ENCODE data around the gene ADARB1.

The ADARB1 gene

DNA sequence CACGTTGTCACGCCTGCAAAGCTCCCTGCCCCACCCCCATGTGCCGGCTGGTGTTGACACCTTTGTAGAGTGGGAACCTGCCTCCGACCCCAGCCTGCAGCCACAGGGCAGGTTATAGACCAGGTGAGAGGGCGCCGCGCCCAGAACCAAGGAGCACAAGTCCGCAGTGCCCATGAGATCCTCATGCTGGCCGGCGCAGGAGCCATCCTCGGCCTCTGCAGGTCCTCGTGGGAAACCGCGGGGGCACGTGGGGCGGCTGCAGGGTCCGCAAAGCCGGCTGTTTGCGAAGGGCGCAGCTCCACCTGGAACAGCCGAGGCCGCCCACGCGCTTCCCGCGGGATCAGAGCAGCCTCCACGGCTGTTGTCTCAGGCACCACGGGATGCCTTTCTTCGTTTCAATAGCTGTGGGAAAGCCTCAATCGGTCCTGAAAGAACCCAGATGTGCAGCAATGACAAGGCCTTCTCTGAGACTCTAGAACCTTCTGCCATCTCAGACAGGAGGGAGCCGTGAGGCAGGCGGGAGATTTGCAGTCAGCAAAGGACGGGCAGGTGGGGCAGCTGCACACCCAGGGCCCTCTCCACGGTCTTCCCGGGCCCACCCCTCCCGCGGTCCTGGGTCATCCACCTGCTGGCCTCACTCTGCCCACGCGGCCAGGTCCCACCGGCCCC is 183.4 kb downstream of the ADARB1 start:
- Histone ChIP-seq H3K23ac (ENCODE audit: low read length in 2 of 2) (no peak overlapping the region), H2BK5ac (ENCODE audit: low read depth, low read length, poor library complexity, severe bottlenecking) (no peak overlapping the region), H3K9ac (ENCODE audit: low read length) (no peak overlapping the region), H4K8ac (ENCODE audit: low read length) (no peak overlapping the region), H3K4me1 (ENCODE audit: control insufficient read depth, insufficient read depth, low read depth, low read length) (peaks cover 32% of the 10 kb centered on the region), H3K4ac (ENCODE audit: low read depth in 1 of 2, low read length in 2 of 2) (no peak overlapping the region), H3K36me3 (ENCODE audit: control insufficient read depth in 1 of 2, insufficient read depth in 2 of 2, low read depth in 1 of 2, low read length in 2 of 2) (peaks cover 10% of the 10 kb centered on the region in 2 experiments), H4K91ac (ENCODE audit: low read length) (no peak overlapping the region), H2BK12ac (ENCODE audit: low read length in 2 of 2) (no peak overlapping the region), H3K4me2 (ENCODE audit: low read length, poor library complexity, severe bottlenecking) (peak overlapping the region; percentile 35), H2AFZ (ENCODE audit: low read depth, low read length) (no peak overlapping the region), H2BK120ac (ENCODE audit: low read depth, low read length) (no peak overlapping the region), H2BK15ac (ENCODE audit: low read depth, poor library complexity, severe bottlenecking) (no peak overlapping the region), H3K4me3 (ENCODE audit: insufficient read depth in 1 of 2, low read depth in 1 of 2, low read length in 2 of 2) (no peak overlapping the region), H3K27me3 (ENCODE audit: control insufficient read depth in 1 of 2, insufficient read depth in 1 of 2, low read length in 2 of 2) (peaks cover 0 to 69% of the 10 kb centered on the region in 2 experiments), H3K79me1 (replicated peaks; ENCODE audit: low read length, poor library complexity, severe bottlenecking) (no peaks in the 10 kb centered on the region), H3K27ac (ENCODE audit: low read length, poor library complexity, severe bottlenecking) (no peak overlapping the region), H3K18ac (ENCODE audit: low read depth in 1 of 2, low read length in 2 of 2) (no peak overlapping the region), H2AK5ac (ENCODE audit: low read length, severe bottlenecking) (no peak overlapping the region), H3K14ac (ENCODE audit: low read length in 2 of 2) (peak overlapping the region in 1 of 2 experiments; percentile 16), H3K9me3 (ENCODE audit: control insufficient read depth, low read length) (no peaks in the 10 kb centered on the region)
- DNase-seq: no peak
- 85% methylated on average over 37 of the region's 40 CpGs for WGBS

- Histone ChIP-seq H4K8ac (ENCODE audit: low read length) (no peak overlapping the region), H3K18ac (ENCODE audit: low read depth in 1 of 2, low read length in 2 of 2) (no peak overlapping the region), H3K36me3 (ENCODE audit: control insufficient read depth in 1 of 2, insufficient read depth in 2 of 2, low read depth in 1 of 2, low read length in 2 of 2) (peaks cover 17% of the 10 kb centered on the region in 2 experiments), H3K14ac (ENCODE audit: low read length in 2 of 2) (no peak overlapping the region), H3K27me3 (ENCODE audit: control insufficient read depth in 1 of 2, insufficient read depth in 1 of 2, low read length in 2 of 2) (peaks cover 0 to 63% of the 10 kb centered on the region in 2 experiments), H3K4me3 (ENCODE audit: insufficient read depth in 1 of 2, low read depth in 1 of 2, low read length in 2 of 2) (peak overlapping the region in 1 of 2 experiments; percentile 26), H3K4ac (ENCODE audit: low read depth in 1 of 2, low read length in 2 of 2) (no peak overlapping the region), H2BK15ac (ENCODE audit: low read depth, poor library complexity, severe bottlenecking) (no peak overlapping the region), H3K23ac (ENCODE audit: low read length in 2 of 2) (no peak overlapping the region), H2AFZ (ENCODE audit: low read depth, low read length) (no peak overlapping the region), H3K9ac (ENCODE audit: low read length) (no peak overlapping the region), H2BK120ac (ENCODE audit: low read depth, low read length) (no peak overlapping the region), H3K4me1 (ENCODE audit: control insufficient read depth, insufficient read depth, low read depth, low read length) (peaks cover 25% of the 10 kb centered on the region), H3K9me3 (ENCODE audit: control insufficient read depth, low read length) (no peaks in the 10 kb centered on the region), H2AK5ac (ENCODE audit: low read length, severe bottlenecking) (no peak overlapping the region), H3K4me2 (ENCODE audit: low read length, poor library complexity, severe bottlenecking) (peak overlapping the region; percentile 35), H3K79me1 (replicated peaks; ENCODE audit: low read length, poor library complexity, severe bottlenecking) (no peaks in the 10 kb centered on the region), H3K27ac (ENCODE audit: low read length, poor library complexity, severe bottlenecking) (no peak overlapping the region), H4K91ac (ENCODE audit: low read length) (no peak overlapping the region), H2BK5ac (ENCODE audit: low read depth, low read length, poor library complexity, severe bottlenecking) (no peak overlapping the region), H2BK12ac (ENCODE audit: low read length in 2 of 2) (no peak overlapping the region)
- DNase-seq: no peak
- whole genome bisulfite sequencing: 91% methylated on average over 19 of the region's 19 CpGs
Measured at GRCh38 chr21:45258466-45258865, 184.1 kb downstream of the ADARB1 start.

GRCh38 chr21:45259206-45259840 is 184.9 kb downstream of the ADARB1 start:
- H2BK120ac ChIP-seq (ENCODE audit: low read depth, low read length): no peak overlapping the region
- no peak overlapping the region for H3K9ac ChIP-seq (ENCODE audit: low read length)
- no peak overlapping the region for H3K4me2 ChIP-seq (ENCODE audit: low read length, poor library complexity, severe bottlenecking)
- H3K27me3 ChIP-seq (ENCODE audit: control insufficient read depth in 1 of 2, insufficient read depth in 1 of 2, low read length in 2 of 2): peaks cover 0 to 58% of the 10 kb centered on the region in 2 experiments
- no peak overlapping the region for H2AK5ac ChIP-seq (ENCODE audit: low read length, severe bottlenecking)
- H3K14ac ChIP-seq (ENCODE audit: low read length in 2 of 2): no peak overlapping the region
- peaks cover 23% of the 10 kb centered on the region for H3K4me1 ChIP-seq (ENCODE audit: control insufficient read depth, insufficient read depth, low read depth, low read length)
- no peak for DNase-seq
- peaks cover 24 to 26% of the 10 kb centered on the region in 2 experiments for H3K36me3 ChIP-seq (ENCODE audit: control insufficient read depth in 1 of 2, insufficient read depth in 2 of 2, low read depth in 1 of 2, low read length in 2 of 2)
- no peak overlapping the region for H3K18ac ChIP-seq (ENCODE audit: low read depth in 1 of 2, low read length in 2 of 2)
- 86% methylated on average over 11 of the region's 17 CpGs for WGBS
- H3K4me3 ChIP-seq (ENCODE audit: insufficient read depth in 1 of 2, low read depth in 1 of 2, low read length in 2 of 2): no peak overlapping the region
- no peak overlapping the region for H2AFZ ChIP-seq (ENCODE audit: low read depth, low read length)
- H3K23ac ChIP-seq (ENCODE audit: low read length in 2 of 2): no peak overlapping the region
- H3K9me3 ChIP-seq (ENCODE audit: control insufficient read depth, low read length): no peaks in the 10 kb centered on the region
- H3K79me1 ChIP-seq (replicated peaks; ENCODE audit: low read length, poor library complexity, severe bottlenecking): peaks cover 3% of the 10 kb centered on the region
- no peak overlapping the region for H4K91ac ChIP-seq (ENCODE audit: low read length)
- no peak overlapping the region for H3K27ac ChIP-seq (ENCODE audit: low read length, poor library complexity, severe bottlenecking)
- no peak overlapping the region for H2BK15ac ChIP-seq (ENCODE audit: low read depth, poor library complexity, severe bottlenecking)
- no peak overlapping the region for H4K8ac ChIP-seq (ENCODE audit: low read length)
- H3K4ac ChIP-seq (ENCODE audit: low read depth in 1 of 2, low read length in 2 of 2): no peak overlapping the region
- H2BK5ac ChIP-seq (ENCODE audit: low read depth, low read length, poor library complexity, severe bottlenecking): no peak overlapping the region
- H2BK12ac ChIP-seq (ENCODE audit: low read length in 2 of 2): no peak overlapping the region

- Histone ChIP-seq H3K23ac (ENCODE audit: low read length in 2 of 2) (no peak overlapping the region), H2BK5ac (ENCODE audit: low read depth, low read length, poor library complexity, severe bottlenecking) (no peak overlapping the region), H2AK5ac (ENCODE audit: low read length, severe bottlenecking) (no peak overlapping the region), H3K27ac (ENCODE audit: low read length, poor library complexity, severe bottlenecking) (no peak overlapping the region), H3K4me1 (ENCODE audit: control insufficient read depth, insufficient read depth, low read depth, low read length) (peaks cover 23% of the 10 kb centered on the region), H2BK15ac (ENCODE audit: low read depth, poor library complexity, severe bottlenecking) (no peak overlapping the region), H3K79me1 (replicated peaks; ENCODE audit: low read length, poor library complexity, severe bottlenecking) (peaks cover 8% of the 10 kb centered on the region), H3K14ac (ENCODE audit: low read length in 2 of 2) (no peak overlapping the region), H2AFZ (ENCODE audit: low read depth, low read length) (no peak overlapping the region), H3K9ac (ENCODE audit: low read length) (no peak overlapping the region), H3K4ac (ENCODE audit: low read depth in 1 of 2, low read length in 2 of 2) (no peak overlapping the region), H3K9me3 (ENCODE audit: control insufficient read depth, low read length) (no peaks in the 10 kb centered on the region), H4K91ac (ENCODE audit: low read length) (no peak overlapping the region), H3K4me3 (ENCODE audit: insufficient read depth in 1 of 2, low read depth in 1 of 2, low read length in 2 of 2) (no peak overlapping the region), H3K4me2 (ENCODE audit: low read length, poor library complexity, severe bottlenecking) (no peak overlapping the region), H3K27me3 (ENCODE audit: control insufficient read depth in 1 of 2, insufficient read depth in 1 of 2, low read length in 2 of 2) (peaks cover 0 to 48% of the 10 kb centered on the region in 2 experiments), H3K36me3 (ENCODE audit: control insufficient read depth in 1 of 2, insufficient read depth in 2 of 2, low read depth in 1 of 2, low read length in 2 of 2) (peaks cover 33% of the 10 kb centered on the region in 2 experiments), H2BK12ac (ENCODE audit: low read length in 2 of 2) (no peak overlapping the region), H4K8ac (ENCODE audit: low read length) (no peak overlapping the region), H3K18ac (ENCODE audit: low read depth in 1 of 2, low read length in 2 of 2) (no peak overlapping the region), H2BK120ac (ENCODE audit: low read depth, low read length) (no peak overlapping the region)
- no peak for DNase-seq
- 94% methylated on average over 5 of the region's 5 CpGs for WGBS
Measured at GRCh38 chr21:45260191-45260825, 185.9 kb downstream of the ADARB1 start.
